SK-N-SH treated with all-trans-retinoic acid at 6 μM for 48 hours (cell line): ENCODE results near the gene ATP5F1D.

Experiments used
- CSRNP3 ChIP-seq: fragments of 250-450 bp; sonication (Bioruptor Pico); IDR thresholded peaks from 2 replicates; pipeline ENCODE4 v1.5.1; 2021; ENCODE audit warnings: mild to moderate bottlenecking, moderate library complexity
- ESRRG ChIP-seq: fragments of 250-450 bp; sonication (Bioruptor Pico); IDR thresholded peaks from 2 replicates; pipeline ENCODE4 v1.6.1; 2021; ENCODE audit warnings: mild to moderate bottlenecking
- ISL1 ChIP-seq: fragments of 250-450 bp; sonication (Bioruptor Pico); IDR thresholded peaks from 2 replicates; pipeline ENCODE4 v2.1.2; 2022; ENCODE audit warnings: mild to moderate bottlenecking, moderate library complexity
- PPARA ChIP-seq: fragments of 250-450 bp; sonication (Bioruptor Pico); IDR thresholded peaks from 2 replicates; pipeline ENCODE4 v1.5.0; 2020; ENCODE audit warnings: mild to moderate bottlenecking, borderline replicate concordance
- TSHZ2 ChIP-seq: fragments of 250-450 bp; sonication (Bioruptor Pico); IDR thresholded peaks from 2 replicates; pipeline ENCODE4 v1.5.0; 2020; ENCODE audit warnings: mild to moderate bottlenecking, moderate library complexity
- ZNF565 ChIP-seq: fragments of 450-650 bp; formaldehyde crosslinking; conservative IDR thresholded peaks from 2 replicates; pipeline ENCODE4 v1.5.0; 2020; ENCODE audit warnings: low read depth, mild to moderate bottlenecking, moderate library complexity
- ZNF8 ChIP-seq: fragments of 450-650 bp; formaldehyde crosslinking; IDR thresholded peaks from 2 replicates; pipeline ENCODE4 v1.5.0; 2020; ENCODE audit warnings: mild to moderate bottlenecking, moderate library complexity

The ATP5F1D gene

GRCh38 chr19:1293782-1294604, 52.4 kb downstream of the ATP5F1D start (continued):
- no peak for TF ChIP-seq TSHZ2 (CRISPR knock-in tag)
- no peak for TF ChIP-seq ZNF565 (CRISPR knock-in tag)
- TF ChIP-seq ESRRG (CRISPR knock-in tag) = no peak
- no peak for TF ChIP-seq ISL1 (CRISPR knock-in tag)
- no peak for TF ChIP-seq CSRNP3 (CRISPR knock-in tag)
- TF ChIP-seq ZNF8 (CRISPR knock-in tag) = no peak
- TF ChIP-seq PPARA (CRISPR knock-in tag) = no peak
